ENCODE data around the gene EIF3L. TPM values are rescaled to one million over a fixed set of nuclear protein-coding genes. Genes with fewer than 3 reads are reported as not detected.

EIF3L gene
- total and polyA plus RNA-seq, 8 donors: 310 to 1,258 (median 1,142) TPM

DNA sequence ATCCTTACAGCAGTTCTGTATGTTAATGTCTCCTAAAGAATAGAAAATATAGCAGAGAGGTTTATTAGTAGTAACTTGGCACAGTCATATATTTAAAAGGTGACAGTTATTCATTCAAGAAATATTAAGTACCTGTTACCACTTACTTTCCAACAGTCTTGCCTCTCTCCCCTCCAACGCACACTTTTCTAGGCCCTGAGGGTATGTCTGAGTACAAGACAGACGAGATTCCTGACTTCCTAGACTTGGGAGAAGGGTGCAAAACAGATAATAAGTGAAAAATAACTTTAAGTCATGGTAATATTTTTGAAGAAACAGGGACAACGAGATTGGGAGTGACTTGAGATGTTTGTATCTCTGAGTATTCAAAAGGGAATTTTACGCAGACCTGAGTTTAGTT lies 1.6 kb downstream of the EIF3L start:
- H3K27ac ChIP-seq: no peak overlapping the region
- H3K4me1 ChIP-seq: peaks cover 9 to 32% of the 10 kb centered on the region in 2 donors
- H3K27me3 ChIP-seq: no peaks in the 10 kb centered on the region
- intact Hi-C loops (cut with DNase I): no loop called here
- ATAC-seq (no peak), DNase-seq (no peak)
- peaks cover 0 to 49% of the 10 kb centered on the region in 2 donors for H3K36me3 ChIP-seq
- H3K9me3 ChIP-seq: no peaks in the 10 kb centered on the region
- no peak overlapping the region for H3K4me3 ChIP-seq
- TF ChIP-seq, protein P1, sequence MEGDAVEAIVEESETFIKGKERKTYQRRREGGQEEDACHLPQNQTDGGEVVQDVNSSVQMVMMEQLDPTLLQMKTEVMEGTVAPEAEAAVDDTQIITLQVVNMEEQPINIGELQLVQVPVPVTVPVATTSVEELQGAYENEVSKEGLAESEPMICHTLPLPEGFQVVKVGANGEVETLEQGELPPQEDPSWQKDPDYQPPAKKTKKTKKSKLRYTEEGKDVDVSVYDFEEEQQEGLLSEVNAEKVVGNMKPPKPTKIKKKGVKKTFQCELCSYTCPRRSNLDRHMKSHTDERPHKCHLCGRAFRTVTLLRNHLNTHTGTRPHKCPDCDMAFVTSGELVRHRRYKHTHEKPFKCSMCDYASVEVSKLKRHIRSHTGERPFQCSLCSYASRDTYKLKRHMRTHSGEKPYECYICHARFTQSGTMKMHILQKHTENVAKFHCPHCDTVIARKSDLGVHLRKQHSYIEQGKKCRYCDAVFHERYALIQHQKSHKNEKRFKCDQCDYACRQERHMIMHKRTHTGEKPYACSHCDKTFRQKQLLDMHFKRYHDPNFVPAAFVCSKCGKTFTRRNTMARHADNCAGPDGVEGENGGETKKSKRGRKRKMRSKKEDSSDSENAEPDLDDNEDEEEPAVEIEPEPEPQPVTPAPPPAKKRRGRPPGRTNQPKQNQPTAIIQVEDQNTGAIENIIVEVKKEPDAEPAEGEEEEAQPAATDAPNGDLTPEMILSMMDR (IDR thresholded peaks at IDR 0.05): no peak

DNA sequence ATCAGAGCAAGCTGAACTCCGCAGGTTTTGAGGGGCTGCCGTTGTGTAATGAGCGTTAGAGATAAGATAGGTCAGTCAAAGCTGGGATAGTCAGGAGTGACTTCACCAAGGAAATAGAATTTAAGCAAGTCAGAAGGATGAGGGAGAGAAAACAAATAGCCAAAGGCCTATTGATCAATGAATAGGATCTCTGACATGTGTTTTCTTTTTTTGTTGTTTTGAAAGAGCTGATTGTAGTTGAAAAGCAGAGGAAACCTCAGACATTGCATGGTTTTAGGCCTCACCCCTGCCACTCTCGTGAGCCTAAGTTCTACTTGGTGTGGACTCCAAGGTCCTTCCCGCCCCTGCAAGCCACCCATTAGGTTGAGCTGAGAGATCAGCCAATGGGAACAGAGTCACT lies 3.2 kb downstream of the EIF3L start:
- H3K4me3 ChIP-seq: no peak overlapping the region
- no peaks in the 10 kb centered on the region for H3K9me3 ChIP-seq
- H3K36me3 ChIP-seq: peaks cover 0 to 65% of the 10 kb centered on the region in 2 donors
- TF ChIP-seq, protein P1 (IDR thresholded peaks at IDR 0.05): no peak
- peaks cover 9 to 32% of the 10 kb centered on the region in 2 donors for H3K4me1 ChIP-seq
- no peaks in the 10 kb centered on the region for H3K27me3 ChIP-seq
- ATAC-seq (no peak), DNase-seq (no peak)
- H3K27ac ChIP-seq: no peak overlapping the region
- intact Hi-C loops (cut with DNase I): no loop called here

DNA sequence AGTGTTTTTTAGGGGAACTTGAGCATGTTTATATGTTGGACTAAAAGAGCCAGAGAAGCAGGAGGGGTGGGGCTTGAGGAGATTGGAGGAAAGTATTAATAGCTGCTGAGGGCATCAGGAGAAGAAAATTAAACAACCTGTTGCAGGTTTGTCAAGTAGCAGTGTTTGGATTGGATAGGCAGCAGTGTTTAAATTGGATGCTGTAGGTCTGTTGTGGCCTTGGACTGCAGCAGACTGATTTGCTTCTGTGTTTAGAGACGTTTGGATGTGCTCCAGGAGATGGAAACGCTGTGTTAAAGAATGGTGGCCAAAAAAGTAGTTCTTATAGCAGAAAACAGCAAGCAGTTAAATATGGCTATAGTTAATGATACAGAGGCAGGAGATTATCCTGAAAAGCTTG lies 5.7 kb downstream of the EIF3L start:
- H3K27me3 ChIP-seq: no peaks in the 10 kb centered on the region
- ATAC-seq (peak; percentile 68), DNase-seq (peak in 1 of 4 donors; percentile 31)
- TF ChIP-seq, protein P1 (IDR thresholded peaks at IDR 0.05): no peak
- H3K36me3 ChIP-seq: peaks cover 0 to 90% of the 10 kb centered on the region in 2 donors
- H3K4me1 ChIP-seq: peaks cover 5 to 19% of the 10 kb centered on the region in 2 donors
- intact Hi-C loops (cut with DNase I): no loop called here
- peak overlapping the region; percentile 9 to 13 for H3K27ac ChIP-seq
- no peaks in the 10 kb centered on the region for H3K9me3 ChIP-seq
- H3K4me3 ChIP-seq: no peak overlapping the region

DNA sequence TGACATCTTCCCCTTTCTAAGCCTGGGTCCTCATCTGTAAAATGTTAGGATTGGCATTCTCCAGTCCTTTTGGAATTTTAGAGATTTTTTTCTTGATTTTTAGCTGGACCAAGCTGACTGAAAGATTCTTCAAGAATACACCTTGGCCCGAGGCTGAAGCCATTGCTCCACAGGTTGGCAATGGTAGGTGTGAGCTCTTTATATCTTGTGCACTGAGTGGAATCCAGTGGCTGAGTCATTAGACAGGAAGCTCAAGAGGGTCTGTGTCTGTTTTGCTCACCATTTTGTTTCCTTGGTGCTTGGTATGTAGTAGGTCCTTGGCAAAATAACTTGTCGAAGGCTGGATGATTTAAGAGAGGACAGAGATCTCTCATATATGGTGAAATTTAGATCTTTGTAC lies 6.2 kb downstream of the EIF3L start:
- H3K27me3 ChIP-seq: no peaks in the 10 kb centered on the region
- ATAC-seq (peak; percentile 89), DNase-seq (no peak)
- H3K36me3 ChIP-seq: peaks cover 0 to 95% of the 10 kb centered on the region in 2 donors
- TF ChIP-seq, protein P1 (IDR thresholded peaks at IDR 0.05): no peak
- peaks cover 2 to 14% of the 10 kb centered on the region in 2 donors for H3K4me1 ChIP-seq
- intact Hi-C loops (cut with DNase I): no loop called here
- H3K9me3 ChIP-seq: no peaks in the 10 kb centered on the region
- peak overlapping the region; percentile 9 to 13 for H3K27ac ChIP-seq
- H3K4me3 ChIP-seq: no peak overlapping the region

DNA sequence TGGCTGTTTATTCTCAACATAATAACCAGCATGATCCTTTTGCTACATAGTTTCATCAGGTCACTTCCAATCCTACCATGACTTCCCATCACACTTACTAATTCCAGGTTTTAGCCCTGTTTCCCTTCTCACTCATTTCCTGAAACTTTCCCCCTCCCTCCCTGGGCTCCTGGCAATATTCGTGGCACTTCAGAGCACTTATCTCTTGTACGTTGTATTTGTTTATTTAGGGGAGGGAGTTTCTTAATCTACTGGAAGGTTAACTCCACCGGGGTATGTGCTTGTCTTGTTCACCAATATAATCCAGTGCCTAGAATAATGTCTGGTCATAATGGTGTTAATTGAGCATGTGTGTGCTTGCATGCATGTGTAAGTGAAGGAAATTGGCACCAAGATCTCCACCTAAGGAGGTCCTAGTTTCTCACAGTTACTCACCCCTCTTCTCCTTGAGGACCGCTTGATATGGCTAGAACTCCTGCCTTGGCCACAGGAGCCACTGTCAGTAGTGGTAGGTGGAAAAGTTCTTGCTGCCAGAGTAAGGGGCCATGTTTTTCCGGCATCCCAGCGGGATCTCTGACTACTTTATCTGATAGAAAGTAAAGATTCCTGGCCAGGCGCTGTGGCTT lies 11.7 kb downstream of the EIF3L start:
- no peak for DNase-seq
- H3K27me3 ChIP-seq: no peaks in the 10 kb centered on the region
- H3K4me1 ChIP-seq: peaks cover 0 to 4% of the 10 kb centered on the region in 2 donors
- H3K4me3 ChIP-seq: no peak overlapping the region
- intact Hi-C loops (cut with DNase I): loop anchor here in 1 of 2 donors (10.0 kb wide), 1 partner anchor 46 kb away; no protein-coding TSS in a partner anchor
- H3K36me3 ChIP-seq: peaks cover 0 to 100% of the 10 kb centered on the region in 2 donors
- peak overlapping the region; percentile 34 to 42 for H3K27ac ChIP-seq
- TF ChIP-seq, protein P1 (IDR thresholded peaks at IDR 0.05): no peak
- H3K9me3 ChIP-seq: no peaks in the 10 kb centered on the region
- peak; percentile 81 for ATAC-seq
